SJSA1 (cell line): Measurements from ENCODE around the gene PTPRF. TPM values are rescaled to one million over a fixed set of nuclear protein-coding genes. Genes with fewer than 3 reads are reported as not detected.
A peak's percentile ranks its signal among the peaks of the same experiment; 100 is the strongest.

Experiments
- DNase-seq, 2 experiments: peaks; one replicate each; pipeline ENCODE4 v3.0.0-alpha.2; 2015 to 2020; ENCODE audit warnings: low spot score in 2 of 2, low read depth in 1 of 2
- H3K27ac ChIP-seq: fragments of 250-450 bp; sonication (Bioruptor Pico); 2 replicates; pipeline ENCODE4 v1.5.1; 2020; ENCODE audit warnings: mild to moderate bottlenecking, moderate library complexity
- H3K27me3 ChIP-seq: fragments of 250-450 bp; sonication (Bioruptor Pico); replicated peaks from 2 replicates; pipeline ENCODE4 v1.5.1; 2020; ENCODE audit warnings: mild to moderate bottlenecking, moderate library complexity
- H3K36me3 ChIP-seq: fragments of 250-450 bp; sonication (Bioruptor Pico); 2 replicates; pipeline ENCODE4 v1.5.1; 2020; ENCODE audit warnings: mild to moderate bottlenecking
- H3K4me1 ChIP-seq: fragments of 250-450 bp; sonication (Bioruptor Pico); replicated peaks from 2 replicates; pipeline ENCODE4 v1.6.1; 2021; ENCODE audit warnings: mild to moderate bottlenecking
- H3K4me3 ChIP-seq: fragments of 250-450 bp; sonication (Bioruptor Pico); 2 replicates; pipeline ENCODE4 v1.5.1; 2020; ENCODE audit warnings: mild to moderate bottlenecking
- H3K9me3 ChIP-seq: fragments of 250-450 bp; sonication (Bioruptor Pico); replicated peaks from 2 replicates; pipeline ENCODE4 v1.5.1; 2020; ENCODE audit warnings: mild to moderate bottlenecking
- total RNA-seq: library from RNA; depleted of rRNA; stranded (reverse); fragments of >200 nt; shearing (Covaris generic); gene quantifications from 2 replicates; pipeline ENCODE4 v1.2.3, GENCODE V29; 2014

Gene PTPRF
- total RNA-seq, 1 experiment from 2014 or later = 11.0 TPM

- H3K9me3 ChIP-seq = no peaks in the 10 kb centered on the region
- H3K36me3 ChIP-seq = peaks cover 15% of the 10 kb centered on the region
- H3K4me1 ChIP-seq = no peaks in the 10 kb centered on the region
- no peak overlapping the region for H3K4me3 ChIP-seq
- no peak for DNase-seq
- H3K27ac ChIP-seq = no peak overlapping the region
- H3K27me3 ChIP-seq = no peaks in the 10 kb centered on the region
Observed at GRCh38 chr1:43559714-43560113, 29.0 kb downstream of the PTPRF start.

GRCh38 chr1:43560286-43560685 is 29.6 kb downstream of the PTPRF start:
- Histone ChIP-seq H3K9me3 (no peaks in the 10 kb centered on the region), H3K4me3 (no peak overlapping the region), H3K27ac (no peak overlapping the region), H3K36me3 (peaks cover 12% of the 10 kb centered on the region), H3K4me1 (no peaks in the 10 kb centered on the region), H3K27me3 (no peaks in the 10 kb centered on the region)
- no peak for DNase-seq

GRCh38 chr1:43563876-43564539 is 33.3 kb downstream of the PTPRF start:
- no peak for DNase-seq
- Histone ChIP-seq H3K4me1 (peaks cover 4% of the 10 kb centered on the region; the same call in 1 of the 2 replicates), H3K27ac (no peak overlapping the region)

GRCh38 chr1:43564551-43565348 is 34.1 kb downstream of the PTPRF start:
- Histone ChIP-seq H3K9me3 (no peaks in the 10 kb centered on the region), H3K27me3 (no peaks in the 10 kb centered on the region), H3K27ac (no peak overlapping the region), H3K4me1 (peaks cover 4% of the 10 kb centered on the region; the same call in 1 of the 2 replicates), H3K4me3 (no peak overlapping the region), H3K36me3 (no peaks in the 10 kb centered on the region)
- no peak for DNase-seq

More at GRCh38 chr1:43563876-43564539, 33.3 kb downstream of the PTPRF start:
- H3K9me3 ChIP-seq = no peaks in the 10 kb centered on the region
- no peaks in the 10 kb centered on the region for H3K27me3 ChIP-seq
- no peak overlapping the region for H3K4me3 ChIP-seq
- no peaks in the 10 kb centered on the region for H3K36me3 ChIP-seq

GRCh38 chr1:43565600-43566360 is 35.1 kb downstream of the PTPRF start:
- DNase-seq = peak; percentile 24 to 58
- H3K36me3 ChIP-seq = no peaks in the 10 kb centered on the region
- peak overlapping the region; percentile 26 for H3K4me3 ChIP-seq
- H3K4me1 ChIP-seq = peaks cover 4% of the 10 kb centered on the region; the same call in 1 of the 2 replicates
- no peaks in the 10 kb centered on the region for H3K9me3 ChIP-seq
- no peak overlapping the region for H3K27ac ChIP-seq
- H3K27me3 ChIP-seq = no peaks in the 10 kb centered on the region

- Histone ChIP-seq H3K4me1 (peaks cover 4% of the 10 kb centered on the region; the same call in 1 of the 2 replicates), H3K9me3 (no peaks in the 10 kb centered on the region), H3K36me3 (no peaks in the 10 kb centered on the region), H3K4me3 (no peak overlapping the region), H3K27me3 (no peaks in the 10 kb centered on the region), H3K27ac (no peak overlapping the region)
- DNase-seq = no peak
Observed at GRCh38 chr1:43566382-43567044, 35.8 kb downstream of the PTPRF start.

GRCh38 chr1:43569175-43569574 is 38.5 kb downstream of the PTPRF start:
- H3K27ac ChIP-seq = no peak overlapping the region
- H3K9me3 ChIP-seq = no peaks in the 10 kb centered on the region
- no peaks in the 10 kb centered on the region for H3K36me3 ChIP-seq
- no peak for DNase-seq
- H3K4me1 ChIP-seq = peaks cover 4% of the 10 kb centered on the region; the same call in 1 of the 2 replicates
- no peaks in the 10 kb centered on the region for H3K27me3 ChIP-seq
- H3K4me3 ChIP-seq = no peak overlapping the region

GRCh38 chr1:43570277-43570676 is 39.6 kb downstream of the PTPRF start:
- Histone ChIP-seq H3K9me3 (no peaks in the 10 kb centered on the region), H3K4me1 (peaks cover 4% of the 10 kb centered on the region; the same call in 1 of the 2 replicates), H3K4me3 (no peak overlapping the region), H3K27me3 (no peaks in the 10 kb centered on the region), H3K27ac (no peak overlapping the region), H3K36me3 (no peaks in the 10 kb centered on the region)
- DNase-seq = no peak

- Histone ChIP-seq H3K4me1 (peaks cover 2% of the 10 kb centered on the region; the same call in 1 of the 2 replicates), H3K4me3 (no peak overlapping the region), H3K27me3 (no peaks in the 10 kb centered on the region), H3K9me3 (no peaks in the 10 kb centered on the region), H3K36me3 (no peaks in the 10 kb centered on the region), H3K27ac (no peak overlapping the region)
- DNase-seq = no peak
Observed at GRCh38 chr1:43570715-43571114, 40.0 kb downstream of the PTPRF start.

- no peak for DNase-seq
- no peaks in the 10 kb centered on the region for H3K9me3 ChIP-seq
- H3K27me3 ChIP-seq = no peaks in the 10 kb centered on the region
- no peaks in the 10 kb centered on the region for H3K36me3 ChIP-seq
- no peaks in the 10 kb centered on the region for H3K4me1 ChIP-seq
- no peak overlapping the region for H3K4me3 ChIP-seq
- no peak overlapping the region for H3K27ac ChIP-seq
Observed at GRCh38 chr1:43572084-43572483, 41.4 kb downstream of the PTPRF start.

GRCh38 chr1:43572538-43572937 is 41.9 kb downstream of the PTPRF start:
- no peak for DNase-seq
- no peak overlapping the region for H3K27ac ChIP-seq
- no peaks in the 10 kb centered on the region for H3K9me3 ChIP-seq
- H3K4me3 ChIP-seq = no peak overlapping the region
- H3K4me1 ChIP-seq = no peaks in the 10 kb centered on the region
- H3K27me3 ChIP-seq = no peaks in the 10 kb centered on the region
- H3K36me3 ChIP-seq = no peaks in the 10 kb centered on the region

GRCh38 chr1:43573066-43573800 is 42.5 kb downstream of the PTPRF start:
- no peak for DNase-seq
- Histone ChIP-seq H3K36me3 (no peaks in the 10 kb centered on the region), H3K4me3 (no peak overlapping the region), H3K27ac (no peak overlapping the region), H3K4me1 (no peaks in the 10 kb centered on the region), H3K9me3 (no peaks in the 10 kb centered on the region), H3K27me3 (no peaks in the 10 kb centered on the region)

- Histone ChIP-seq H3K4me1 (no peaks in the 10 kb centered on the region), H3K27me3 (no peaks in the 10 kb centered on the region), H3K9me3 (no peaks in the 10 kb centered on the region), H3K36me3 (no peaks in the 10 kb centered on the region), H3K4me3 (no peak overlapping the region), H3K27ac (no peak overlapping the region)
- no peak for DNase-seq
Observed at GRCh38 chr1:43576521-43576920, 45.8 kb downstream of the PTPRF start.
